Omental fat pad (tissue), 4 donors: ENCODE measurements around the gene DMXL2. TPM values are rescaled to one million over a fixed set of nuclear protein-coding genes. Genes with fewer than 3 reads are reported as not detected.

Experiments
- ATAC-seq: fragments of 150-250 bp; one replicate; pipeline ENCODE4 v1.9.1; 2016; ENCODE audit warnings: mild to moderate bottlenecking, moderate library complexity; ENCODE audit not compliant: low FRiP score
- DNase-seq: peaks from one replicate; pipeline ENCODE4 v3.0.0-alpha.2; 2019; ENCODE audit warnings: low spot score
- total RNA-seq, 4 donors: library from RNA; depleted of rRNA; stranded (reverse); fragments of >200 nt; gene quantifications; one replicate each; pipeline ENCODE4 v1.1.0, GENCODE V29; 2016
- TF ChIP-seq, protein P1 (sequence below), 3 donors: fragments of 450-650 bp; IDR thresholded peaks; one replicate each; pipeline ENCODE4 v1.5.1; 2016 to 2017; ENCODE audit warnings: antibody characterized with exemption in 3 of 3, mild to moderate bottlenecking in 3 of 3, moderate library complexity in 2 of 3

The DMXL2 gene
- total RNA-seq, 4 donors from 2014 or later, result 47.5 to 77.2 (median 54.5) TPM

DNA sequence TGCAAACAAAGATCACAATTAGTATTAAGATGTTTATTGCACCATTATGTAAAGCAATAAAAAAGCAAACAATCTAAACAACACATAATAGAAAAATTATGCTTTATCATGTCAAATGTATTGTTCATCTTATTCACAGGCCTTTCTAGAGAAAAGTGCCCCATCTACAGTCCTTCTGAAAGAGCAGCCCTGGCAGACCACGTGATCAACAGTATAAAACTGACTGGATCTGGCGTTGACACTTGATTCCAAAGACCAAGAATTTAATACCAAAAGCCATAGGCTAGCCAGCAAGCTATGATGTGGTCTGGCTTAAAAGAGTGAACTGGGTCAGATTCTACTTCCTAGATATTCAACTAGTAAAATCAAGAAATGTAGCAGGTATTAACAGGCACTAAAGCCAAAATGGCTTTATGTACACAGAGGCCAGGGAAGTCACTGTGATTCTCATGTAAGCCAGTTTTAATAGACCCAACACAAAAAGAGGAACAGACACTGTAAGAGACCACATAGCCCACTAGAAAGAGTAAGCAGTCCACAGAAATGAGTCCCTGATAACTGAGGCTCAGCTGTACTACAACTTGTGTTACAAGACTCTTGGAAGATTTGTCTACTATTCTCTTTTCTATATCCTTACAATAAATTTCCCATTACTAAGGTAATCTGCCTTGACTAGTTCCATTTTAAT, 32.5 kb downstream of the DMXL2 start:
- DNase-seq, result no peak
- TF ChIP-seq, protein P1, sequence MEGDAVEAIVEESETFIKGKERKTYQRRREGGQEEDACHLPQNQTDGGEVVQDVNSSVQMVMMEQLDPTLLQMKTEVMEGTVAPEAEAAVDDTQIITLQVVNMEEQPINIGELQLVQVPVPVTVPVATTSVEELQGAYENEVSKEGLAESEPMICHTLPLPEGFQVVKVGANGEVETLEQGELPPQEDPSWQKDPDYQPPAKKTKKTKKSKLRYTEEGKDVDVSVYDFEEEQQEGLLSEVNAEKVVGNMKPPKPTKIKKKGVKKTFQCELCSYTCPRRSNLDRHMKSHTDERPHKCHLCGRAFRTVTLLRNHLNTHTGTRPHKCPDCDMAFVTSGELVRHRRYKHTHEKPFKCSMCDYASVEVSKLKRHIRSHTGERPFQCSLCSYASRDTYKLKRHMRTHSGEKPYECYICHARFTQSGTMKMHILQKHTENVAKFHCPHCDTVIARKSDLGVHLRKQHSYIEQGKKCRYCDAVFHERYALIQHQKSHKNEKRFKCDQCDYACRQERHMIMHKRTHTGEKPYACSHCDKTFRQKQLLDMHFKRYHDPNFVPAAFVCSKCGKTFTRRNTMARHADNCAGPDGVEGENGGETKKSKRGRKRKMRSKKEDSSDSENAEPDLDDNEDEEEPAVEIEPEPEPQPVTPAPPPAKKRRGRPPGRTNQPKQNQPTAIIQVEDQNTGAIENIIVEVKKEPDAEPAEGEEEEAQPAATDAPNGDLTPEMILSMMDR (IDR thresholded peaks at IDR 0.05), result no peak
- ATAC-seq, result no peak

DNA sequence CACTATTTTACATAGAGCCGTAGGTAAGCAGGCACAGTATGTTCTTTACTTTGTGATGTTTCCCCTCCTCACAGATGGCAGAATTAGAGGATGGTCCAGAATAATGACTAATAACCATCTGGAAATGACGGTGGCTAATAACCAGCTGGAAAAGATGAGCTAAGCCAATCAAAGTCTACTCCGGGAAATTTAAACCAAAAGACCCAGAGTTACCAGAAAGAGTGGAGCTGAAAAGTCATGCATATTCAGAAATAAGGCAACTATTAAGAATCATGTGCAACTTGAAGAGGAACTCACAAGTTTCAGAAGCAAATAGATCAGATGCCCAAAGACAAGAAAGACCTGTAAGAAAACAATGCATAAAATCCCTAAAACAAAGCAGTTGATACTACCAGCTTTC, 33.6 kb downstream of the DMXL2 start:
- ATAC-seq, result no peak
- TF ChIP-seq, protein P1 (IDR thresholded peaks at IDR 0.05), result no peak

DNA sequence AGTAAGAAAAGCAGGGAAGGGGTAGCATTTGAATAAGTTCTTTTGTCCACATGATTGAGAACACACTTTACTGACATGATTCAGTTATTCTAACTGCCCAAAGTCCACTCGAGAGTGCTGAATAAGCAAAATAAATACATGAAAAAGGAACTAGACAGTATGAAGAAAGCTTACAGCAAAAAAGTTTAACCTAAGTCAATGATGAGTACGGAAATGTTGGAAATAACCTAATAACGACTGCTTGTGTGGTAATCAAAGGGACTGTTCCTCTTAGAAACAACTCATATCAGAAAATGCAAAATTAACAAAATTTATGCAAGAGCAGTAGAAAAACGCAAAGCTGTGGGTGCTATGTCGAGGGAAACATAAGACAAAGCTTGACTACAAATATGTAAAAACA, 36.6 kb downstream of the DMXL2 start:
- ATAC-seq, result no peak
- no peak for DNase-seq
- TF ChIP-seq, protein P1 (IDR thresholded peaks at IDR 0.05), result no peak

More for the DNA sequence above, 33.6 kb downstream of the DMXL2 start:
- DNase-seq, result no peak

DNA sequence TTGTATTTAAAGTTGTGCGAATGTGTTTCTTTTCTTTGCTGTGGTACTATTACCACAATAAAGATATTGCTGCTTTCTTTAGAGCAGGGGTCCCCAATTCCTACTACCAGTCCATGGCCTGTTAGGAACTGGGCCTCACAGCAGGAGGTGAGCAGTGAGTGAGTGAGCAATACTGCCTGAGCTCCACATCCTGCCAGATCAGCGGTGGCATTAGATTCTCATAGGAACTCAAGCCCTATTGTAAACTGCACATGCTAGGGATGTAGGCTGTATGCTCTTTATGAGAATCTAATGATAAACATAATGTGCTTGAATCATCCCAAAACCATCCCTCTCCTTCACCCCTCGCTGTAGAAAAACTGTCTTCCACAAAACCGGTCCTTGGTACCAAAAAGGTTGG, 41.6 kb downstream of the DMXL2 start:
- TF ChIP-seq, protein P1 (IDR thresholded peaks at IDR 0.05), result no peak
- ATAC-seq, result no peak
- DNase-seq, result no peak

DNA sequence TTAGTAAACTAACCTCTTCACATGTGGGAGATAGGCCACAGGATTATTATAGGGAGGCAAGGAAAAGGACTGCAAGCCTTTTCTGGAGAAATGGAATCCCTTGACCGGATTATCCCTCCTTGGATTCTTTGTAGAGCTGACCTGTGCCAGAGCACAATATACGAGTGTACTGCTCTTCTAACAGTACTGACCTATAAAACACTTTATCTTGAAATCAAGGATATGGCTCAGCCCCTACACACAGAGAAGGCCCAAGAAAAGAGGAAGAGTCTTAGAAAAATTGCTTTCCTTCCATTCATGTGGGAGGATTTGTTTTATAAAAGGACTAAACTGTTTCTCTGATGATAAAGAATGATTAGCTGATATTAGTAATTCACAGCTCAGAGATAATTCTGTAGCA, 42.2 kb downstream of the DMXL2 start:
- ATAC-seq (no peak), DNase-seq (no peak)
- TF ChIP-seq, protein P1 (IDR thresholded peaks at IDR 0.05), result no peak

DNA sequence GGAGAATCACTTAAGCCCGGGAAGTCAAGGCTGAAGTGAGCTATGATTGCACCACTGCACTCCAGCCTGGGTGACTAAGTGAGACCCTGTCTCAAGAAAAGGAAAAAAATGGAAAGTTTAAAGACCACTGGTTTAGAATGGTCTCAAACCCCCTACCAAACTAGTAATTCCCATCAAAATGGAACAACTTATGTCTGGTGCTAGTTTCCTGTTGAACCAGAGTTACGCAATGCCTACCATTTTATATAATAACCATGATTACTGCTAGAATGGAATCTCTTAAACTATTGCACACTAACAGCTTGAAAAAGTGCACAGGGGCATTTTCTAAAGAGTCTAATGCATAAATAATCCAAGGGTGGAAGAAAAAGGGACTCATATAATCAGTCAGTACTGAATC, 43.6 kb downstream of the DMXL2 start:
- ATAC-seq (no peak), DNase-seq (no peak)
- TF ChIP-seq, protein P1 (IDR thresholded peaks at IDR 0.05), result no peak

DNA sequence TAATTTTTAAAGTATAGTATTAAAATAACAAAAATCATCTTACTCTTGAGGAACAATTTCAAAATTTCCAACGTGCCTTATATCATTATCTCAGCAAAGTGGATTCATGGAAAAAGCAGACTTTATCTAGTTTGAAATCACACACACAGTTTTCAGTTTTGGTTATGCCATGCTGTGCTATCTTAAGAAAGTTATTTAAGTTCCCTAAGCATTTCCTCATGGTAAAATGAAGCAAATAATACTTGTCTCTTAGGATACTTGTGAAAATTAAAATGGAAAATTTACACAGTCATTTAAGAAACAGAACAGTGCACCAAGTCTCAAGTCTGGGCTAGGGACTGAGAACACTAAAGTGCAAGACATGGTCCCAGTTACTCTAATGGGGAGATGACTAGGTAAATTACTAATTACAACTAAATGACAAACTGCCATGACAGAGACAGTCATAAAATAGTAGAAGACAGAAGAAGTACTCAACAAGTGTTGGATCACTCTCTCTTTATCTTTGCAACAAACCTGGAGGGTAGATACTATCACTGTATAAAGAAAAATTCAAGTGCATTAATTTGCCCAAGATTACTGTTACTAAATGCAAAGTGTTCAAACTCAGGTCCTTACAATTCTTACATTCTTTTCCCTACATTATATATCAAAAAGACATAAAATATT, 44.8 kb downstream of the DMXL2 start:
- TF ChIP-seq, protein P1 (IDR thresholded peaks at IDR 0.05), result no peak
- DNase-seq, result no peak
- ATAC-seq, result no peak
